GM18505 (cell line): ENCODE results near the gene TP53I13.

Source experiments
- ATAC-seq: cut with Tn5 transposase; IDR thresholded peaks from one replicate; pipeline ENCODE4 v1.9.1; 2021; ENCODE audit not compliant: unreplicated experiment
- POLR2A ChIP-seq: IDR thresholded peaks from 4 replicates; pipeline ENCODE4 v1.6.1; 2011; ENCODE audit warnings: borderline replicate concordance; ENCODE audit not compliant: insufficient read depth, insufficient read length; ENCODE audit errors: extremely low read depth

The TP53I13 gene

GRCh38 chr17:29560316-29560715, 8.2 kb upstream of the TP53I13 start:
- no peak for ATAC-seq

DNA sequence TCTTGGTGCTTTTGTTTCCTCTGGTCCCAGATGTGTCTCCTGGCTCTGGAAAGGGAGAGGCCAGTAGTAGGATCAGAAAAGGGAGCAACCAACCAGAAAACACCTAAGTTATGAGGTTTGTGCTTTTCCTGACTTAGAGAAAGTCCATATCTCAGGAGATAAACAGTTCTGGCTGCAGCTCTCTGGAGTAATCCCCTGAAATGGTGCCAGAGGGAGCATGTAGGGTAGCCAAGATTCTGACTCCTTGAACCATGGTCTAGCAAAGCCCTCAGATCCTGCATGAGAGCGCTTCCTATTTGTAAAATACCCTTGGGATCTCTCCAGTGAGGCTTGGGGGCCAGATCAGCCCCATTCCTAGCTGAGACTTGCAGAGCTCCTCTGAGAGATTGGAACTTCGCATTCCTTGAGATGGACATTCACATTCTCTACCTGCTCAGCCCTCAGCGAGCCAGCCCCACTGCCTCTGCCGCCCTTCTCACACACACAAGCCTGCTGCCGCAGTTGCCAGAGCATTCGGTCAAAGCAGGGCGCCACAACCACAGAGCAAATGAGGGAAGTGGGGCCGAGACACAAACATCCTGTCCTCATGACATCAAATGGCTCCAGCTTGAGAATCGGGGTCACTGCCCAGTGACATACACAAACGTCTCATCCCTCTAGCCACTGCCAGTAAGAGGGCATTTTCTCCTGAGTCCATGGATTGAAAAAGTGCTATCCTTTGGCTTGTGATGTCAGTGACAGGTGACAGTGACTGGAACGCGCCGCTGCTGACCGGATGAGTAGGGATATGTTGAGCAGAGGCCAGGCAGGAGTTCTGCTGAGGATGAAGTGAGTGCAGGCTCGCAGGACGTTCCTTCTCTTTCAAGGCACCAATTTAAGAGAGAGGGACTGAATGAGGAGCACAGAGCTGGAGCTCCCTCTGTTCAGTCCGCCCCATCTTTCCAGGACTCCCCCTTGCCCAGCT, 6.7 kb upstream of the TP53I13 start:
- TF ChIP-seq POLR2A = no peak
- no peak for ATAC-seq

More at GRCh38 chr17:29560316-29560715, 8.2 kb upstream of the TP53I13 start:
- TF ChIP-seq POLR2A = no peak

DNA sequence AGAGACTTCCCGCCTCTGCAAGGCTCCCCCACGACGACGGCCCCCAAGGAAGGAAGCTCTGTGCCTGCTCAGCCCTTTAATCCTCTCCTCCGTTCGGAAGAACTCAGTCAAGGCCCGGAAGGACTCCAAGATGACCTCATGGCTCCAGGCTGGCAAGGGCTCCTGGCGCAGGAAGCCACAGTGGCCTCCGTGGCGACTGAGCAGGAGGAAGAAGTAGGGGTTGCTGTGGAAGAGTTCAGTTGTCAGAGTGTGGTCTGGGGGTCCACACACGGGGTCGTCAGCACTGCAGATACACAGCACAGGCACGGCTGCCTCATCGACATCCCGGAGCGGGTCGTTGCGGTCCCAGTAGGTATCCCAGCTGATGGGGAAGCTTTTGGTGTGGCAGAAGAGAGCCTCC, 5.9 kb upstream of the TP53I13 start:
- no peak for TF ChIP-seq POLR2A
- ATAC-seq = no peak

DNA sequence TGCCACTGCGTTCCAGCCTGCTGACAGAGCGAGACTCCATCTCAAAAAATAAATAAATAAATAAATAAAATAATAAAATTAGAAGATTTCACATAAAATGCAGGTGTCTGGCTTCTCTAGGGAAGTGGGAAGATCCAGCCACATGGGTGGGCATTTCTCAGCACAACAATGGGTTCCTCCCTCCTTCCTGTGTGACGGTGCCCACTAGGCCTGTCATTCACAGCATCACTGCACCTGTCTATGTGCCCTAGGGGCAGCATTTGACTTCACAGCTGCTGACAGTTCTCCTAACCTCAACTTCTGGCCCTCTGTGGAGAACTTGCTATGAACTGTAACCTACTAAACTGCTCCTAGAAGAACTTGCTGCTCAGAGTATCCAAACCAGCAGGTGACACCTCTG, 4.7 kb upstream of the TP53I13 start:
- TF ChIP-seq POLR2A = no peak
- ATAC-seq = no peak

DNA sequence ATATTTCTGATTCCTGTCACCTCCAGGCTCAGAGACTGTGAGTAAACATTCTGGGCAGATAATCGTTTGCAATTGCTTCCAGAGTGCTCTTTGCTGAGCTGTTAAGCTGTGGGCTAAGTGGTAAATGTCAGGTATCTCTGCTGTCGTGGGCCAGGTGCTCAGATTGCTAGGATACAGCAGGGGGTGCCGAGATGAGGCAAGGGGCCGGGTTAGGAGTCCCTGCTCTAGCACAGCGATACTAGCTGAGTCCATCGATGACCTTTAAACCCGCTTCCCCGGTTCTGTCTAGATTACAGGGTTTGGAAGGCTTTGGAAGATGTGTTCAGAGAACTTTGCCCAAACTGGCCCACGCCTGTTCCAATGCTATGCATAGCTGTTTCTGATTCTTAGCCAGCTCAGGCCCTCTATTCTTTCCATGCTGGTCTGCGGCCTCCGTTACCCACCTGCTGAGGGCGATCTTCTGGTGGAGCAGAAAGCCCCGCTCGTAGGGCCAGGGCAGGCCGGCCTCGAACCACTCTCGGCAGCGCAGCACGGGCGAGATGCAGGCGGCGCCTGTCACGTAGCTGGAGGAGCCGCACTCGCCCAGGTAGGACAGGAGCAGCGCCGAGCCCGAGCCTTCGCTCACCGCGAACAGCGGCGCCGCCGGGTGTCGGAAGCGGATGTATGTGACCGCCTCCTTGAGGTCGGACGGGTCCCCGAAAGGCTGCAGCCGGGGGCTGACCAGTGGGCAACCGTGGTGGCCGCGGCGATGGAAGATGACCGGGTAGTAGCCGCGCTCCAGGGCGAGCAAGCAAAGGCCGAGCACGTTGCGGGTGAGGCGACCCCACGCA, 2.6 kb upstream of the TP53I13 start:
- ATAC-seq = no peak
- peak; percentile 9 for TF ChIP-seq POLR2A

GRCh38 chr17:29566473-29567303, 1.8 kb upstream of the TP53I13 start, which contains the start of gene ABHD15:
TSS of gene ABHD15 (minus strand) at chr17:29567037. CDS start at chr17:29566966, 71 bp downstream.
- TF ChIP-seq POLR2A = no peak
- ATAC-seq = no peak

- no peak for TF ChIP-seq POLR2A
- ATAC-seq = no peak
Observed at GRCh38 chr17:29567304-29567553, 1.3 kb upstream of the TP53I13 start.

DNA sequence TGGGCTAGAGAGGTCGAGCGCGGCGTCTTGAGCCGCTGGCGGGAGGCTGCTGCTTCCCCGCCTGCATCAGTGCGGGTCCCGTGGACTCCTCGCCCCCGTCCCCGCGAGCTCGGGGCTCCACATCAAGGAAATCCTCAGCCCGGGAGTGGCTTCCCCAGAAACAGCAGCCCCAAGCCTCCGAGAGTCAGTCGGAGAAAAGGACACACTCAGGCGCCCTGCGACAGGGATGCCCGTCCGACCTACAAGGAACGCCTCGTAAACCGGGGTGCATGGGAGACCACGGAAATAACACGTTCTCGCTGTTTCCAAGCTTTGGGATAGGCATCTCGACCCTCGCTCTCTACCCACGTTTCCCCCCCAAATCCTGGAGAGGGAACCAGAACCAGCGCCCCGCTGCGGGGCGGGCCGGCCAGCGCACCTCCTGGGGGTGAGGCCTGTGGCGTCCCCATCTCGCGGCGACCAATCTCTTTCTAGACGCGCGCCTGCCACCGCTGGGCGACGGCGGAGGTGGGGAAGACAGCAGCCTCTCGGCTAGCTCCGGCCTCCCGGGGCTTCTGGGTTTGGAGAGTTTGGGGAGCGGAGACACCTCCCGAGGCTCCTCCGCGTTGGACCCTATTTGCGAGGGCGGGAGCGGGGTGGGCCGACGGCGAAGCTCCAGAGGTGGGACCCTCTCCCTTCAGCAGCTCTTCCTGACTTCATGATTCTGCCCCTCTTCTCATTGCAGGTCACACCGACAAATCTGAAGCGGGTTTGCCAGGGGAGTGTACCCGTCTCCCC, 759 bp upstream of the TP53I13 start:
- peak; percentile 33 for ATAC-seq
- TF ChIP-seq POLR2A = peak; percentile 28

- ATAC-seq = no peak
- TF ChIP-seq POLR2A = no peak
Observed at GRCh38 chr17:29569245-29569950, 897 bp downstream of the TP53I13 start.

- ATAC-seq = no peak
- TF ChIP-seq POLR2A = no peak
Observed at GRCh38 chr17:29570521-29570920, 2.0 kb downstream of the TP53I13 start.

GRCh38 chr17:29571486-29571882, 3.0 kb downstream of the TP53I13 start:
- TF ChIP-seq POLR2A = no peak
- ATAC-seq = no peak
